ENCODE measurements around the gene UNK. TPM values are rescaled to one million over a fixed set of nuclear protein-coding genes. Genes with fewer than 3 reads are reported as not detected.

The UNK gene
- total RNA-seq, 1 experiment from 2014 or later, result 35.4 TPM

- TF ChIP-seq, protein P1, sequence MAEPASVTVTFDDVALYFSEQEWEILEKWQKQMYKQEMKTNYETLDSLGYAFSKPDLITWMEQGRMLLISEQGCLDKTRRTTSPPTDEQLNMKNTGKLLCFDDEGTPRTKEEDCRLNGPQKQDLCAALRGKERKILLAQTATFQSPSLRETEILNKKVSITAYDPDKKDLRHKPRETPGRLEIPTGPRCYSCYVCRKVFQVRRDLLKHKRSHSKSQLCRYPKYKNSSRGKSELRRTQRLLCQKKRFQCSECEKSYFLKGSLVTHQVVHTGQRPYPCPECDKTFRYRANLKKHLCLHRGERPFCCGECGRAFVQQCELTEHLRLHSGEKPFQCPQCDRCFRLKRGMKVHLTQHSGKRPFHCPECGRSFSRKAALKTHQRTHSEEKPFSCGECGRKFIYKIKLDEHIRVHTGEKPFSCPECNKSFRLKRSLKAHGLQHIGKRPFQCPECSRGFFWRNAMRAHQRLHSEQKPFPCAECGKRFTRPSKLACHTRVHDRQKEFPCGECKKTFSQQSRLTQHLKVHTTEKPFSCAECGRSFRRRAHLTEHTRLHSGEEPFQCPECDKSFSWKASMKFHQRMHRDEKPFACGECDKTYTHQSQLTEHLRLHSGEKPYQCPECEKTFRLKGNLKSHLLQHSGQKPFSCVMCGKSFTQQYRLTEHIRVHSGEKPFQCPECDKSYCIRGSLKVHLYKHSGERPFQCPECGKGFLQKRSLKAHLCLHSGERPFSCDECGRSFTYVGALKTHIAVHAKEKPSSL (CRISPR knock-in tag; conservative IDR thresholded peaks at IDR 0.05), result peak; percentile 46; the same call in 1 of the 2 replicates
- TF ChIP-seq ATF3 (CRISPR knock-in tag; conservative IDR thresholded peaks at IDR 0.05) (no peak), ZNF121 (CRISPR knock-in tag; IDR thresholded peaks at IDR 0.05) (peak; percentile 94), ZNF416 (CRISPR knock-in tag; IDR thresholded peaks at IDR 0.05) (peak; percentile 71; the same call in 1 of the 2 replicates)
These were observed 9.5 kb upstream of the UNK start (continued) for GRCh38 chr17:75774991-75775668.

DNA sequence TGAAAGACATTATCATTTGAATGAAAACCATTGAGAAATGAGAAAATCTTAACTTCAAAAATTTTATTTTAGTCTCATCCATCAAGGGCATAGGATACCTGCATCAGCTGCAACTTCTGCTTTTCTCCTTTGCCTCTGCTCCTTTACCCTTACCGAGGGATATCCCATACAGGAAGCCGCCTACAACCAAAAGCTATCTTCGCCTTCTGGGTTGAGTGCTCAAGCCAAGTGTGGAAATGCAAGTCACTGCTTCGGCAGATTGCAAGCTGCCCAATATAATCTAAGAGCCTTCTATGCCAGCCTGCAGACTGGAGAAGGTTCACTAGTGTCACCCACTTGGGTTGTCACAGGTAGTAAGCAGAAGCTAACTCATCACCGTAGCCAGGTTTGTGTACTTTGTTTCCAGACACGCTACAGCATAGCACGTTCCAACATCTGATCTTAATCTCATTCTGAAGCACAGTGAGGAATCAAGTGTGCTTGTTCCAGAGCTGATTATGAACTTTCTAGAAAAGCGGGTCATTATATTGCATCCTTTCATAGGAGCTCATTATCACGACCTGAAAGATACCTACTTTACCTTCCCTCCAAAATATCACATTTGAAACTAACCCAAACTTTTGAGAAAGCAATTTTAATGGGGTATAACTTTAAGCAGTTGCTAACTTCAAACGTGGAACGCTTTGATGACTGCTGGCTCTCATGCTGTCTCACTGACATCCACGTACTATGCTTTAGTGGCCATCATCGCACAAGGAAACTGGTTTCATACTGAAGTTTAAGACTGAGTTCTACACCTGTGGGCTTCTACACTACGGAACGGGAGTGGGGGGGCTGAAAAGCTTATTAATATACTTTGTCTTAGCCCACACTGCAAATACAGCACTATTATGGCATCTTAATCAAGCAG lies 8.0 kb upstream of the UNK start:
- Mint-ChIP-seq H3K27ac (peak overlapping the region; percentile 55), H3K36me3 (peaks cover 28% of the 10 kb centered on the region), H3K4me1 (peaks cover 38% of the 10 kb centered on the region), H3K4me3 (peak overlapping the region; percentile 94), H3K9me3 (no peaks in the 10 kb centered on the region), H3K27me3 (ENCODE audit: low read depth) (peaks cover 4% of the 10 kb centered on the region)
- POLR2A ChIA-PET, result interaction anchor here (0.5 to 4.0 kb wide), 5 partner anchors 9 to 198 kb away, joined by 3 to 22 read pairs (median 4); partner anchors contain the start of genes GALK1 and UNK
- no peak for ATAC-seq
- CTCF ChIA-PET, result interaction anchor here (1.2 to 7.8 kb wide), 6 partner anchors 12 to 176 kb away, joined by 4 to 72 read pairs (median 6); partner anchors contain the start of genes GALK1 and SMIM5
- no peak for DNase-seq (ENCODE audit: low spot score)
- TF ChIP-seq, protein P2, sequence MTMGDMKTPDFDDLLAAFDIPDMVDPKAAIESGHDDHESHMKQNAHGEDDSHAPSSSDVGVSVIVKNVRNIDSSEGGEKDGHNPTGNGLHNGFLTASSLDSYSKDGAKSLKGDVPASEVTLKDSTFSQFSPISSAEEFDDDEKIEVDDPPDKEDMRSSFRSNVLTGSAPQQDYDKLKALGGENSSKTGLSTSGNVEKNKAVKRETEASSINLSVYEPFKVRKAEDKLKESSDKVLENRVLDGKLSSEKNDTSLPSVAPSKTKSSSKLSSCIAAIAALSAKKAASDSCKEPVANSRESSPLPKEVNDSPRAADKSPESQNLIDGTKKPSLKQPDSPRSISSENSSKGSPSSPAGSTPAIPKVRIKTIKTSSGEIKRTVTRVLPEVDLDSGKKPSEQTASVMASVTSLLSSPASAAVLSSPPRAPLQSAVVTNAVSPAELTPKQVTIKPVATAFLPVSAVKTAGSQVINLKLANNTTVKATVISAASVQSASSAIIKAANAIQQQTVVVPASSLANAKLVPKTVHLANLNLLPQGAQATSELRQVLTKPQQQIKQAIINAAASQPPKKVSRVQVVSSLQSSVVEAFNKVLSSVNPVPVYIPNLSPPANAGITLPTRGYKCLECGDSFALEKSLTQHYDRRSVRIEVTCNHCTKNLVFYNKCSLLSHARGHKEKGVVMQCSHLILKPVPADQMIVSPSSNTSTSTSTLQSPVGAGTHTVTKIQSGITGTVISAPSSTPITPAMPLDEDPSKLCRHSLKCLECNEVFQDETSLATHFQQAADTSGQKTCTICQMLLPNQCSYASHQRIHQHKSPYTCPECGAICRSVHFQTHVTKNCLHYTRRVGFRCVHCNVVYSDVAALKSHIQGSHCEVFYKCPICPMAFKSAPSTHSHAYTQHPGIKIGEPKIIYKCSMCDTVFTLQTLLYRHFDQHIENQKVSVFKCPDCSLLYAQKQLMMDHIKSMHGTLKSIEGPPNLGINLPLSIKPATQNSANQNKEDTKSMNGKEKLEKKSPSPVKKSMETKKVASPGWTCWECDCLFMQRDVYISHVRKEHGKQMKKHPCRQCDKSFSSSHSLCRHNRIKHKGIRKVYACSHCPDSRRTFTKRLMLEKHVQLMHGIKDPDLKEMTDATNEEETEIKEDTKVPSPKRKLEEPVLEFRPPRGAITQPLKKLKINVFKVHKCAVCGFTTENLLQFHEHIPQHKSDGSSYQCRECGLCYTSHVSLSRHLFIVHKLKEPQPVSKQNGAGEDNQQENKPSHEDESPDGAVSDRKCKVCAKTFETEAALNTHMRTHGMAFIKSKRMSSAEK (CRISPR knock-in tag; IDR thresholded peaks at IDR 0.05; ENCODE audit: borderline replicate concordance), result peak; percentile 74
- TF ChIP-seq ARID4B (CRISPR knock-in tag; IDR thresholded peaks at IDR 0.05; ENCODE audit: borderline replicate concordance) (no peak), MAX (CRISPR knock-in tag; IDR thresholded peaks at IDR 0.05) (no peak), ZNF219 (CRISPR knock-in tag; IDR thresholded peaks at IDR 0.05; ENCODE audit: borderline replicate concordance) (no peak), ZBTB21 (CRISPR knock-in tag; IDR thresholded peaks at IDR 0.05; ENCODE audit: borderline replicate concordance) (no peak), ZNF317 (CRISPR knock-in tag; IDR thresholded peaks at IDR 0.05; ENCODE audit: borderline replicate concordance, low read depth) (no peak), PRRX2 (CRISPR knock-in tag; IDR thresholded peaks at IDR 0.05) (peak; percentile 32; the same call in 1 of the 2 replicates), TCF7 (CRISPR knock-in tag; IDR thresholded peaks at IDR 0.05; ENCODE audit: low read depth) (no peak), ZNF281 (CRISPR knock-in tag; IDR thresholded peaks at IDR 0.05) (no peak)
- TF ChIP-seq, protein P3, sequence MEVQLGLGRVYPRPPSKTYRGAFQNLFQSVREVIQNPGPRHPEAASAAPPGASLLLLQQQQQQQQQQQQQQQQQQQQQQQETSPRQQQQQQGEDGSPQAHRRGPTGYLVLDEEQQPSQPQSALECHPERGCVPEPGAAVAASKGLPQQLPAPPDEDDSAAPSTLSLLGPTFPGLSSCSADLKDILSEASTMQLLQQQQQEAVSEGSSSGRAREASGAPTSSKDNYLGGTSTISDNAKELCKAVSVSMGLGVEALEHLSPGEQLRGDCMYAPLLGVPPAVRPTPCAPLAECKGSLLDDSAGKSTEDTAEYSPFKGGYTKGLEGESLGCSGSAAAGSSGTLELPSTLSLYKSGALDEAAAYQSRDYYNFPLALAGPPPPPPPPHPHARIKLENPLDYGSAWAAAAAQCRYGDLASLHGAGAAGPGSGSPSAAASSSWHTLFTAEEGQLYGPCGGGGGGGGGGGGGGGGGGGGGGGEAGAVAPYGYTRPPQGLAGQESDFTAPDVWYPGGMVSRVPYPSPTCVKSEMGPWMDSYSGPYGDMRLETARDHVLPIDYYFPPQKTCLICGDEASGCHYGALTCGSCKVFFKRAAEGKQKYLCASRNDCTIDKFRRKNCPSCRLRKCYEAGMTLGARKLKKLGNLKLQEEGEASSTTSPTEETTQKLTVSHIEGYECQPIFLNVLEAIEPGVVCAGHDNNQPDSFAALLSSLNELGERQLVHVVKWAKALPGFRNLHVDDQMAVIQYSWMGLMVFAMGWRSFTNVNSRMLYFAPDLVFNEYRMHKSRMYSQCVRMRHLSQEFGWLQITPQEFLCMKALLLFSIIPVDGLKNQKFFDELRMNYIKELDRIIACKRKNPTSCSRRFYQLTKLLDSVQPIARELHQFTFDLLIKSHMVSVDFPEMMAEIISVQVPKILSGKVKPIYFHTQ (CRISPR knock-in tag; IDR thresholded peaks at IDR 0.05), result peak; percentile 55

All from WTC11 (cell line).